HG02943 (cell line): ENCODE measurements around the gene KLHDC7B.
"Not testable (repeated sequence)": the region's sequence is repeated elsewhere in the genome, so short reads cannot be mapped to it uniquely, and the experiment has no call there.

ENCODE experiments used
- ATAC-seq: cut with Tn5 transposase; IDR thresholded peaks from one replicate; pipeline ENCODE4 v1.9.1; 2021; ENCODE audit warnings: mild to moderate bottlenecking, low read depth, moderate library complexity; ENCODE audit not compliant: unreplicated experiment

Gene KLHDC7B

GRCh38 chr22:50528682-50529415, 16.9 kb upstream of the KLHDC7B start:
- ATAC-seq: no peak

- no peak for ATAC-seq
Measured at GRCh38 chr22:50529416-50529896, 16.2 kb upstream of the KLHDC7B start.

GRCh38 chr22:50529897-50530579, 15.7 kb upstream of the KLHDC7B start, which contains the start of gene TYMP:
Gene TYMP (minus strand): TSS chr22:50530012. CDS start chr22:50529709, 303 bp downstream.
- ATAC-seq: no peak

- no peak for ATAC-seq
Measured at GRCh38 chr22:50530580-50530876, 15.2 kb upstream of the KLHDC7B start.

- no peak for ATAC-seq
Measured at GRCh38 chr22:50530877-50531545, 14.7 kb upstream of the KLHDC7B start.

GRCh38 chr22:50531546-50531961, 14.1 kb upstream of the KLHDC7B start:
- ATAC-seq: no peak

GRCh38 chr22:50531962-50532674, 13.6 kb upstream of the KLHDC7B start:
- ATAC-seq: no peak

- no peak for ATAC-seq
Measured at GRCh38 chr22:50532824-50533796, 12.6 kb upstream of the KLHDC7B start.

GRCh38 chr22:50533856-50534711, 11.6 kb upstream of the KLHDC7B start:
- ATAC-seq: not testable (repeated sequence)

GRCh38 chr22:50535113-50535512, 10.6 kb upstream of the KLHDC7B start:
- ATAC-seq: no peak

GRCh38 chr22:50536226-50536625, 9.5 kb upstream of the KLHDC7B start:
- ATAC-seq: no peak

GRCh38 chr22:50537765-50538164, 7.9 kb upstream of the KLHDC7B start:
- no peak for ATAC-seq

- no peak for ATAC-seq
Measured at GRCh38 chr22:50540381-50540780, 5.3 kb upstream of the KLHDC7B start.

GRCh38 chr22:50541667-50542026, 4.1 kb upstream of the KLHDC7B start:
- ATAC-seq: not testable (repeated sequence)

GRCh38 chr22:50542416-50542927, 3.2 kb upstream of the KLHDC7B start:
- ATAC-seq: no peak

GRCh38 chr22:50544078-50544745, 1.5 kb upstream of the KLHDC7B start:
- no peak for ATAC-seq

- no peak for ATAC-seq
Measured at GRCh38 chr22:50544746-50545253, 899 bp upstream of the KLHDC7B start.
